IMR-90 (cell line): ENCODE data around the gene PPIL6. TPM values are rescaled to one million over a fixed set of nuclear protein-coding genes. Genes with fewer than 3 reads are reported as not detected.

Experiments used
- ATAC-seq: fragments of 200-7000 bp; cut with Tn5 transposase; 2 replicates; pipeline ENCODE4 v1.9.1; 2020; ENCODE audit warnings: low read depth, mild to moderate bottlenecking, moderate library complexity
- BruUV-seq: library from RNA; stranded (reverse); fragments of 400-500 nt; replicated peaks from 2 replicates; lab custom pipeline; 2021; lab: Mats Ljungman, UMichigan
- CTCF ChIA-PET: fragments of 300-600 bp; formaldehyde crosslinking; extraction: SDS; loops from one replicate; lab custom pipeline; 2021; ENCODE audit warnings: antibody characterized with exemption; lab: Yijun Ruan, JAX
- POLR2A ChIA-PET: fragments of 300-600 bp; sonication (Branson Sonifier 250); formaldehyde crosslinking; loops from one replicate; lab custom pipeline; 2022; ENCODE audit warnings: antibody characterized with exemption; ENCODE audit not compliant: unreplicated experiment; lab: Charles Lee
- DNase-seq: peaks from one replicate; pipeline ENCODE4 v3.0.0; 2013
- H2AFZ ChIP-seq: replicated peaks from 2 replicates; pipeline ENCODE3; 2013; ENCODE audit warnings: low read length, mild to moderate bottlenecking; ENCODE audit not compliant: poor library complexity
- H2AK5ac ChIP-seq: 2 replicates; pipeline ENCODE4 v1.6.1; 2013; ENCODE audit warnings: low read depth, low read length, inconsistent platforms
- H2AK9ac ChIP-seq: replicated peaks from 2 replicates; pipeline ENCODE3; 2013; ENCODE audit warnings: mild to moderate bottlenecking, low read depth, low read length, moderate library complexity; ENCODE audit not compliant: poor library complexity
- H2BK120ac ChIP-seq: 2 replicates; pipeline ENCODE4 v1.6.1; 2013; ENCODE audit warnings: low read depth, low read length, inconsistent platforms
- H2BK15ac ChIP-seq: 3 replicates; pipeline ENCODE4 v1.6.1; 2013; ENCODE audit warnings: low read depth, low read length, inconsistent platforms
- H2BK20ac ChIP-seq: 2 replicates; pipeline ENCODE4 v1.6.1; 2013; ENCODE audit warnings: low read depth, mild to moderate bottlenecking, inconsistent platforms, low read length, moderate library complexity
- H2BK5ac ChIP-seq: 2 replicates; pipeline ENCODE4 v1.6.1; 2013; ENCODE audit warnings: mild to moderate bottlenecking, low read depth, low read length, inconsistent platforms; ENCODE audit not compliant: poor library complexity, severe bottlenecking
- H3K14ac ChIP-seq: replicated peaks from 2 replicates; pipeline ENCODE4 v1.6.1; 2013; ENCODE audit warnings: low read depth, low read length, inconsistent platforms
- H3K18ac ChIP-seq: 2 replicates; pipeline ENCODE4 v1.6.1; 2013; ENCODE audit warnings: low read depth, low read length, control low read depth
- H3K23ac ChIP-seq: 2 replicates; pipeline ENCODE4 v1.6.1; 2013; ENCODE audit warnings: low read depth, low read length, inconsistent platforms
- H3K27ac ChIP-seq: 2 replicates; pipeline ENCODE4 v1.5.1; 2013; ENCODE audit warnings: mild to moderate bottlenecking, control low read depth, low read length; ENCODE audit not compliant: insufficient read depth
- H3K27me3 ChIP-seq: 2 replicates; pipeline ENCODE4 v1.6.1; 2013; ENCODE audit warnings: low read length; ENCODE audit not compliant: control insufficient read depth, insufficient read depth
- H3K36me3 ChIP-seq: 2 replicates; pipeline ENCODE4 v1.6.1; 2013; ENCODE audit warnings: low read length, mixed read lengths; ENCODE audit not compliant: control insufficient read depth, insufficient read depth
- H3K4ac ChIP-seq: 2 replicates; pipeline ENCODE4 v1.6.1; 2013; ENCODE audit warnings: low read depth, low read length, inconsistent platforms
- H3K4me1 ChIP-seq: 2 replicates; pipeline ENCODE4 v1.6.1; 2013; ENCODE audit warnings: low read length, mixed read lengths; ENCODE audit not compliant: control insufficient read depth, insufficient read depth
- H3K4me2 ChIP-seq: 2 replicates; pipeline ENCODE4 v1.6.1; 2013; ENCODE audit warnings: low read depth, mild to moderate bottlenecking, control low read depth, low read length, moderate library complexity
- H3K4me3 ChIP-seq: 2 replicates; pipeline ENCODE4 v1.5.1; 2013; ENCODE audit warnings: low read depth, mild to moderate bottlenecking, control low read depth, low read length, moderate library complexity; ENCODE audit not compliant: insufficient read depth
- H3K56ac ChIP-seq: 2 replicates; pipeline ENCODE4 v1.6.1; 2013; ENCODE audit warnings: low read length, inconsistent platforms; ENCODE audit not compliant: insufficient read depth; ENCODE audit errors: extremely low read depth
- H3K79me1 ChIP-seq, 2 experiments: 2 replicates each; pipeline ENCODE4 v1.6.1; 2013; ENCODE audit warnings: low read length in 2 of 2, inconsistent platforms in 1 of 2, low read depth in 1 of 2
- H3K9ac ChIP-seq: 2 replicates; pipeline ENCODE4 v1.6.1; 2013; ENCODE audit warnings: low read depth, low read length, control low read depth
- H3K9me1 ChIP-seq: 2 replicates; pipeline ENCODE4 v1.6.1; 2013; ENCODE audit warnings: low read length, inconsistent platforms; ENCODE audit not compliant: insufficient read depth
- H3K9me3 ChIP-seq: 2 replicates; pipeline ENCODE4 v1.6.1; 2013; ENCODE audit warnings: low read length; ENCODE audit not compliant: control insufficient read depth, insufficient read depth
- H4K20me1 ChIP-seq: 2 replicates; pipeline ENCODE4 v1.6.1; 2013; ENCODE audit warnings: low read length, inconsistent platforms; ENCODE audit not compliant: insufficient read depth
- H4K5ac ChIP-seq: 2 replicates; pipeline ENCODE4 v1.6.1; 2013; ENCODE audit warnings: mild to moderate bottlenecking, low read depth, low read length, control low read depth
- H4K8ac ChIP-seq, 2 experiments: 2 replicates each; pipeline ENCODE4 v1.6.1; 2013; ENCODE audit warnings: low read depth in 2 of 2, low read length in 2 of 2, control low read depth in 1 of 2, inconsistent platforms in 1 of 2
- H4K91ac ChIP-seq: 2 replicates; pipeline ENCODE4 v1.6.1; 2013; ENCODE audit warnings: low read depth, low read length, inconsistent platforms; ENCODE audit not compliant: insufficient read depth
- MAZ ChIP-seq: IDR thresholded peaks from 2 replicates; pipeline ENCODE4 v1.6.1; 2012; ENCODE audit warnings: low read depth, mild to moderate bottlenecking, low read length, improper control_type of control experiment, moderate library complexity, borderline replicate concordance
- RFX5 ChIP-seq: IDR thresholded peaks from 2 replicates; pipeline ENCODE4 v1.8.0; 2012; ENCODE audit warnings: low read depth, mild to moderate bottlenecking, low read length, moderate library complexity
- WGBS, 2 experiments: methylation state at CpG; one replicate each; pipeline versions ENCODE4 v1.1.5 to v1.1.7; 2013; ENCODE audit warnings: missing lambda C conversion rate in 2 of 2; ENCODE audit not compliant: insufficient read length in 1 of 2; ENCODE audit errors: extremely low coverage in 2 of 2; 5-methylcytosine and 5-hydroxymethylcytosine counted together
- dilution Hi-C: fragments of 300-500 bp; cut with HindIII; formaldehyde crosslinking; loops from one replicate; pipeline ENCODE4 v1.14.3; 2018; ENCODE audit warnings: low sequenced_read_pairs; ENCODE audit not compliant: unreplicated experiment
- in situ Hi-C: fragments of 300-500 bp; cut with MboI; formaldehyde crosslinking; loops from 3 replicates; pipeline ENCODE4 v1.14.3; 2019; ENCODE audit warnings: low sequenced_read_pairs, inconsistent platforms, mixed read lengths
- intact Hi-C: fragments of 100-400 bp; cut with micrococcal nuclease; formaldehyde crosslinking; loops from 2 replicates; pipeline ENCODE4 v1.10.0; 2022
- polyA plus RNA-seq, 3 experiments: library from polyadenylated mRNA; depleted of rRNA; stranded (reverse); fragments of >200 nt; gene quantifications; 2 replicates each; pipeline ENCODE4 v1.2.3, GENCODE V29; 2012; ENCODE audit warnings: low replicate concordance in 1 of 3
- total RNA-seq: library from RNA; depleted of rRNA; stranded (reverse); fragments of >200 nt; gene quantifications from 2 replicates; pipeline ENCODE4 v1.2.3, GENCODE V29; 2012
- TF ChIP-seq, protein P1 (sequence below): conservative IDR thresholded peaks from 2 replicates; pipeline ENCODE4 v1.5.1; 2012; ENCODE audit warnings: mild to moderate bottlenecking, low read depth, low read length, improper control_type of control experiment

The PPIL6 gene
- total and polyA plus RNA-seq, 2 of the 4 experiments (the other 2 are of a cell fraction) = 0.15 to 0.18 TPM

DNA sequence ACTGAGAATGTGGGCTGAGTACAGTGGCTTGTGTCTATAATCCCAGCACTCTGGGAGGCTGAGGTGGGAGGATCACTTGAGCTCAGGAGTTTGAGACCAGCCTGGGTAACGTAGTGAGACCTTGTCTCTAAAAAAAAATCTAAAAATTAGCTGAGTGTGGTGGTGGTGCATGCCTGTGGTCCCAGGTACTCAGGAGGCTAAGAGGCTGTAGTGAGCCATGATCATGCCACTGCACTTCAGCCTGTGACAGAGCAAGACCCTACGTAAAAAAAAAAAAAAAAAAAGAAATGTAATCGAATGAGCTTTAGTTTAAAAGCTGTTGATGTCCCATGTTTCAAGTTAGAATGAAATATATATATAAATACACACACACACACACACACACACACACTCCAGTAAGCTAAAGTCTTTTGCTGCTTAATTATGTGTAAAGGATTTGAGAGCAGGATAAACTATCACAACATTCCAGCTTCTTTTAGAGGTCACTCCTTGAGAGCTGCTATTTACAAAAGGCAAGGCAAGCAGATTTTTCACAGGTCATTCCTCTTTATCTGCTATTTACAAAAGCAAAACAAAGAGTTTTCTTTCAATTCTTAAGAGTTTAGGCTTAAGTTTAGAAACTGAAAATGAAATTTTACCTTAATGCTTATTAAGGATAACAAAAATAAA lies 19.9 kb upstream of the PPIL6 start:
- no peak overlapping the region for H3K56ac ChIP-seq
- no CpG with 5 or more reads among the region's 3 CpGs for WGBS, 2 experiments
- H4K8ac ChIP-seq = no peak overlapping the region
- H3K23ac ChIP-seq = no peak overlapping the region
- no peak for TF ChIP-seq MAZ
- TF ChIP-seq RFX5 = no peak
- TF ChIP-seq, protein P1, sequence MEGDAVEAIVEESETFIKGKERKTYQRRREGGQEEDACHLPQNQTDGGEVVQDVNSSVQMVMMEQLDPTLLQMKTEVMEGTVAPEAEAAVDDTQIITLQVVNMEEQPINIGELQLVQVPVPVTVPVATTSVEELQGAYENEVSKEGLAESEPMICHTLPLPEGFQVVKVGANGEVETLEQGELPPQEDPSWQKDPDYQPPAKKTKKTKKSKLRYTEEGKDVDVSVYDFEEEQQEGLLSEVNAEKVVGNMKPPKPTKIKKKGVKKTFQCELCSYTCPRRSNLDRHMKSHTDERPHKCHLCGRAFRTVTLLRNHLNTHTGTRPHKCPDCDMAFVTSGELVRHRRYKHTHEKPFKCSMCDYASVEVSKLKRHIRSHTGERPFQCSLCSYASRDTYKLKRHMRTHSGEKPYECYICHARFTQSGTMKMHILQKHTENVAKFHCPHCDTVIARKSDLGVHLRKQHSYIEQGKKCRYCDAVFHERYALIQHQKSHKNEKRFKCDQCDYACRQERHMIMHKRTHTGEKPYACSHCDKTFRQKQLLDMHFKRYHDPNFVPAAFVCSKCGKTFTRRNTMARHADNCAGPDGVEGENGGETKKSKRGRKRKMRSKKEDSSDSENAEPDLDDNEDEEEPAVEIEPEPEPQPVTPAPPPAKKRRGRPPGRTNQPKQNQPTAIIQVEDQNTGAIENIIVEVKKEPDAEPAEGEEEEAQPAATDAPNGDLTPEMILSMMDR = no peak
- H3K4me1 ChIP-seq = peaks cover 7% of the 10 kb centered on the region
- intact Hi-C loops = no loop called here
- H2BK15ac ChIP-seq = no peak overlapping the region
- ChIA-PET POLR2A (no interaction called here), CTCF (interaction anchor here (1.0 kb wide), 1 partner anchor 9 kb away, joined by 3 read pairs; no protein-coding TSS in a partner anchor)
- in situ Hi-C loops = no loop called here
- H3K9ac ChIP-seq = no peak overlapping the region
- no peaks in the 10 kb centered on the region for H3K27me3 ChIP-seq
- BruUV-seq = no TSS peak
- H2AK9ac ChIP-seq = no peak overlapping the region
- no peak overlapping the region for H2BK20ac ChIP-seq
- H2AK5ac ChIP-seq = no peak overlapping the region
- H3K36me3 ChIP-seq = peaks cover 9% of the 10 kb centered on the region
- no peak overlapping the region for H2BK120ac ChIP-seq
- peak overlapping the region; percentile 47; the same call in 1 of the 2 replicates for H3K27ac ChIP-seq
- no peak overlapping the region for H2AFZ ChIP-seq
- H3K9me1 ChIP-seq = peaks cover 5% of the 10 kb centered on the region; the same call in 1 of the 2 replicates
- ATAC-seq = no peak
- no peaks in the 10 kb centered on the region for H4K20me1 ChIP-seq
- H3K79me1 ChIP-seq = peaks cover 12 to 33% of the 10 kb centered on the region in 2 experiments
- DNase-seq = no peak
- no peak overlapping the region for H3K18ac ChIP-seq
- H3K4me2 ChIP-seq = no peak overlapping the region
- H4K91ac ChIP-seq = no peak overlapping the region
- dilution Hi-C loops = no loop called here
- no peak overlapping the region for H4K5ac ChIP-seq
- H3K14ac ChIP-seq = no peak overlapping the region
- no peak overlapping the region for H3K4ac ChIP-seq
- no peak overlapping the region for H2BK5ac ChIP-seq
- H3K4me3 ChIP-seq = no peak overlapping the region
- no peaks in the 10 kb centered on the region for H3K9me3 ChIP-seq
